HG03039 (cell line): ENCODE data around the gene CCDC92B.
"Not testable (repeated sequence)": the region's sequence is repeated elsewhere in the genome, so short reads cannot be mapped to it uniquely, and the experiment has no call there.

Source experiments
- ATAC-seq: cut with Tn5 transposase; IDR thresholded peaks from one replicate; pipeline ENCODE4 v1.9.1; 2021; ENCODE audit warnings: mild to moderate bottlenecking, moderate library complexity; ENCODE audit not compliant: unreplicated experiment

CCDC92B gene

DNA sequence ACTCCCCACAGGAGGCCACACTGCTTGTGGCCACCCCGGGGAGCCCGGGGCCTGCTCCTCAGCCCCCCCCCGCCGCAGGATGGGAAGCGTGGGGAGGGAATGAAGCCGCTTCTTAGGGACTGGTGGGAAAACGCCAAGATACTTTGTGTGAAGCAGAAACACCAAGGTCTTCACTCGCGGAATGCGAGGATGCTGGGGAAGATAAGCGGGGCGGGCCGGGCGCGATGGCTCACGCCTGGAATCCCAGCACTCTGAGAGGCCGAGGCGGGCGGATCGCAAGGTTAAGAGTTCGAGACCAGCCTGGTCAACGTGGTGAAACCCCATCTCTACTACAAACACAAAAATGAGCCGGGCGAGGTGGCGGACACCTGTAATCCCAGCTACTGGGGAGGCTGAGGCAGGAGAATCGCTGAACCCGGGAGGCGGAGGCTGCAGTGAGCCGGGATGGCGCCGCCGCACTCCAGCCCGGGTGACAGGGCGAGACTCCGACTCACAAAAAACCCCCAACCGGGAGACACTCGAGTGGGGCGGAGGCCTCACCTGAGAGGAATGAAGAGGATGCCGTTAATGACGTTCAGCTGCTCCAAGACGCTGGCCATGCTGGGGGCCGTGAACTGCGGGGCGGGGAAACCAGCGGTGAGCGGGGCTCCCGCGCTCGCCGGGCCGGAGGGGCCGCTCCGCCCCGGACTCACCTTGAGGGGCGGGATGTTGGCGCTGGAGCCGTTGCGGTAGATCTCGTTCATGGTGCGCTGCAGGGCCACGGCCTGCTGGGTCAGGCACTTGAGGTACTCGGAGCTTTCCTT, 58.2 kb downstream of the CCDC92B start:
- ATAC-seq: no peak

DNA sequence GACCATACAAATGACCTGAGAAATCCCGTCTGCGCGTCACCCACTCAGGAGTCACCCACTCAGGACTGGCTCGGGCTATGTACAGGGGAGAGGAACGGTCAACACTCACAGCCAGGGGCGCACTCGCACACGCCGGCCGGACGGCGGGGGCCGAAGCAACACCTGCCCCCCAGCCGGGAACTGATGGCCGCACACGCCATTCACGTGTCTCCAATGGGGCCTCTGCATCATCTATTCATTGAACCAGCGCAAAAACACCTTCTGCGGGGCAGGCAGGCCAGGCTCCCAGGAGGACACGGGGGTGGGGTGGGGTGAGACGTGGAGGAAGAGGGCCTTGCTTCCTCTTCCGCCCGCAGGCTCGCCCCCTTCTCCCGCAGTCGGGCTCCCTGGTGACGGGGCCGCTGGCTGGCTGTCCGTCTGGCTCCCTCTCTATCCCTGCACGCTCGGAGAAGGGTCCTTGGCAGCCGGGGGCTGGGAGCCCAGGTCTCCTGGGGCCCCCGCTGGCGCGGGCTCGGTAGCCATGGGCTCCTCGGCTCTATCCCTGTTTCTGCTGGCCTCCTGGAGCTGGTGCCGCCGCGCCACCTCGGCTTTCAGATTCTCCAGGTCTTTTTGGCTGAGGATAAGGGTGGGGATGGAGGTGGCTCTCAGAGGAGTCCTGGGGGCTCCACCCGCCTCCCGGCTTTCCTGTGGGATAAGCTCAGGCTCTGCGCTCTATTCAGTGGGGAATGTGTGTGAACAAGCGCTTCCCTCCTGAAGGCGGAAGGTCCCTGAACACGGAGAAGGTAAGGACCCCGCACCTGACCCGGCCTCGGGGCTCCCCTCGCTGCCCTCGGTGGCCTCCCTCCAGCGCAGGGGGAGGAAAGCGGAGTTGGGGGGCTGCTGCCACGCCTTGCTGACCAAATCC, 59.0 kb downstream of the CCDC92B start:
- no peak for ATAC-seq

DNA sequence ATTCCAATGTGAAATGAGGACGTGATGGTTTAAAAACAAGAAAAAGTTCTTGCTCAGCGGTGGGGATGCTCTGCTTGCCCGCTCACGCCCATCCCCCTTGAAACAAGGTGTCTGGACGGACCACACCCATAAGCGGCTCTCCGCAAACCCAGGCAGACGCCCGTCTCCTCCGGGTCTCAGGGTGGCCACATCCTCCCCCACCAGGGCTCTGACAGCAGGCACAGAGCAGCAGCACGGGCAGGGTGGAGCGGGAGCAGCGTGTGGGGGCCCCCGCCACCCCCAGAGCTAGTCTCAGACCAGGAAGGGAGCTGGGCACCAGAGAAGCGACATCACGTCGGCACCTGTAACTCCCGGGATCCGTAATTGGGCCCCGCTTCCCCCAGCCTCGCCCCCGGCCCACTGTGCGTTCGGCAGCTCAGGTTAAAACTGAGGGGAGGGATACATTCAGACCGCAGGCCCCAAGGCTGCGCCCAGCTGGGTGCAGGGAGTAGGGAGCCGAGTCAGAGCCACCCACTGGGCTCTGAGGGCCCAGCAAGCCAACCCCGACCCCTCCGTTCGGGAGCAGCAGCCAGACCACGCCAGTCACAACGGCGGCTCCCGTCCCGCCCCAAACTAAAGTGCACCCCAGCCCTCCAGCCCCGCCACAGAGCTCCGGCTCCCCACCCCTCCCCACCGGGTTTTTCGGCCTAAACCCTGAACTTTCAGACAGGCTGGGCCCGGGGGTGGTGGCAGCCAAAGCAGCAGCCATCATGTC, 59.9 kb downstream of the CCDC92B start:
- no peak for ATAC-seq

DNA sequence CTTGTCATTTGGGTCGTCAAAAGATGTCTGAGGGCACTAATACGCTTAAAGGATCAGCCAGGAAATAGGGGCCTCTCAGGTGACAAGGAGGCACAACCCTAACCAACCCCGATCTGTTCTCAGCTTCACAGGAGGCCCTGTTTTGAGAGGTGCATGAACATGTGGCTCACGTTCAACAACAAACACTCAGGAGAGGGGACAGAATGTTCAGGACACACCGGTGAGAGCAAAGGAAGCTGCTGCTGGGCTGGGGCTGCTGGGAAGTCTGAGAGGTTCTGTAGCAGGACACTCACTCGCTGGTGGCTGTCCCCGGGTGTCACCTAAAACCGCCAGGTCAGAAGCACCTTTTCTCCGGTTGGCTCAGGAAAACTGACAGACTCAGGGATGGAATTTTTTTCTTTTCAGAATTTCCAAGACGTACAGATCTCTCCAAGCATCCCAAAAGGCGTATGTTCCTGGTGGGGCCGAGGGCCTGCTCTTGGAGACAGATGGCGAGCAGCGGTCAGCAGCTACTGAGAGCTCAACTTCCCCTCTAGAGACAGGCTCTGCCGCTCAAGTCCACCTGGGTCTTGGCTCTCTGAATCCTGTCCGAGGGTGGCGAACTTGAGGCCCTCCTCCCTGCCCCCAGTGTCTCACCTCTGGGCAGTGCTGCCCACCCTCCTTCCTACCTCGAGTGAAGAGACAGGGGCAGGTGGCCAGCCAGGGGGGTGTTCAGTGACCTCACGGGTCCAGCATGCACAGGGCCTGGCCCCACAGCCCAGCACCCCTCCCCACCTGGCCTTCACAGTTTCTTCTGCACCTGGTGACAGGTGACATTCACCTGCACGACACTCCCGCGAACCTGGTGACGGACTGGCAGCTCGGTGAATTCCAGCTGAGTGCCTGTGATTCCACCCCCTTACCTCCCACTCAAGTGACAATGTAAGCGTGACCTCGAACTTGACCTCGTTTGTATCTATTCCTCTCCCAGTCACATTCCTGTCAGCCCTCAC, 60.8 kb downstream of the CCDC92B start:
- ATAC-seq: no peak

DNA sequence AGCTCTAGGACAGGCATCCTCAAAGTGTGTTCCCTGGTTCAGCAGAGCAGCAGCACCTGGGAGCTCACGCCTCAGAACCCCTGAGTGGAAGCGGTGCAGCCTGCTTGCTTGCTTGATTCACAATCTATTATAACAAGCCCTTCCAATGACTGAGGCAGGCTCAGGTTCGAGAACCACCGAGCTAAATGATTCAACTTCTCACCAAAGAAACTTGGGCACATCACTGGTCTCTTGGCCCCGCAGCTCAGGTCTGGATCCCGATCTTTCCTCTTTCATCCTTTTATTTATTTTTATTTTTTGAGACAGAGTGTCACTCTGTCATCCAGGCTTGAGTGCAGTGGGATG, 62.4 kb downstream of the CCDC92B start:
- no peak for ATAC-seq

DNA sequence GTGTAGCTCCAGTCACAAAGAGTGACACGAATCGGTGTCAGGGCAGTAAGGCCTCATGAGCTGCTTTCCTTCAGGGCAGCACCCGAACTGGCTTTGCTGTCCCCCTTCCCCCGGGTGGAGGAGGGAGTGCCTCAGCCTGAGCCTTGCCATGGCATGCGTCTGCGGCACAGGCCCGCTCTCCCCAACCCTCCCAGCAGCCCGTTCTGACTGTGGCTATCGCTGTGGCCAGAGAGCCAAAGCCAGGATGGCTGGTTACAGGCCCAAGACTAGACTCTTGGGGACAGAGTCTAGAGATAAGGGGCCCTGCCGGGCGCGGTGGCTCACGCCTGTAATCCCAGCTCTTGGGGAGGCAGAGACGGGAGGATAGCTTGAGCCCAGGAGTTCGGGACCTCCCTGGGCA, 63.8 kb downstream of the CCDC92B start:
- no peak for ATAC-seq

DNA sequence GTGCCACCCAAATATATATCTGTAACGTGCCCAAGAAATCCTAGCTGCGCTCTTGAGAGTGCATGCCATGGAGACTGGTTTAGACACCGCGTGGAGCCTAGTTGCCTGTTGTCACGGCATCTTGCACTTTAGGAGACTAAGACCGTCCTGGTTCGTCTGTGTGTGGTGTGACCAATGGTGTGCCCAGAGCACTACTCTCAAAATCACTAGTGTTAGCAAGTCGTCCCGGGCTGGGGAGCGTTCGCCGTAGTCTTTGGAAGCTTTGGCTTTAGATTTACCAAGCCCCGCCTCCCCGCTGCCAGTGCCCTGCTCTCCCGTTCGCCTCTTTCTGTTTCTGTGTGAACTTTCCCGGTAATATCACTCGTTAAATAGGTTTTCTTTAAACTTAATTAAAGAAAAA, 64.9 kb downstream of the CCDC92B start:
- ATAC-seq: no peak

DNA sequence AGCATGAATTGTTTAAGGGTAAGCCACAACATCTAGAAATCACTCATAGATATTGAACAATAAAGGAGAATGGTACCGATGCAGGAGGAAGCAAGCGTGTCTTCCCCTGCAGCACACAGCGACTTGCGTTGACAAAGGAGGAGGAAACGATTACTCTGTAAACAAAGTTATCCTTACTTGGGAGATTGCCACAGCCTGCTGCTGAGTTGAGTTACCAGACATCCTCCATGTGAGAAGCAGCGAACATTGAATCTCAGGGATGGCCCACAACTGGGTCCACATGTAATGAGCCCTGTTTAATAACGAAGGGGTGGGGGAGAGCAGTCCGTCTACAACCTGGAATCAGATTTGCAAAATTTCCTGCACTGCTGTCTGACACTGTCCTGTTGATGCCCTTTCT, 65.5 kb downstream of the CCDC92B start:
- no peak for ATAC-seq

DNA sequence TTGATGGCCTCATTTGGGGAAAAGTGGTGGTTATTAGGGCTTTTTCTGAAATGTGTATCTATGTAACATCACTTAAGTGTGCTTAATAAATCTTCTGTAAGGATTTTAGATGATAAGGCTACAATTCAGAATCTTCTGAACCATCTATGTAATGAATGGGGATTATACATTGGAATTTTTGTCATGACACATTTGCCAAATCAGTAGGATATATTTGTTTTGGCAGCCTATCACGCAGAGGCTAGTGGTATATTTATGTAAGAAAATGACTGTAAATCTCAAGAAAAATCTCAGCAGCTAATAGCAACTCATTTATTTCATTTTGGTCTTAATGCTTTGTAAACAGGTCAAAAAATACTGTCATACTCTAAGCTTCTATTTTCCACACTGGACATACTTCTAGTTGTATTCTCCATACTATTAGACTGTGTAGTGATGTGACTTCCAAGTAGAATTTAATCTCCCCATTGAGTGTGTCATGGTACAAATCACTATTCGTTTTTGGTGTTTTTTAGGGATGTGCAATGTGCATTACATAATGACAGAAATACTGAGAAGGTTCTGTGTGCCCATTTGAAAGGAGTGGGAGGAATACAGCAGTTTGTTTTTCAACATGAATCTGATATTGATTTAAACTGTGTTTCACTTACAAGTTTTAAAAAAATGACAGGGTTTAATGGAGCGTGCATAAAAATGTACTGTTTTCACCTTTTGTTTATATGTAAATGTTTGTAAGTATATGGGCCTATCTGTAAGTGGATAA, 67.1 kb downstream of the CCDC92B start:
- ATAC-seq: no peak

DNA sequence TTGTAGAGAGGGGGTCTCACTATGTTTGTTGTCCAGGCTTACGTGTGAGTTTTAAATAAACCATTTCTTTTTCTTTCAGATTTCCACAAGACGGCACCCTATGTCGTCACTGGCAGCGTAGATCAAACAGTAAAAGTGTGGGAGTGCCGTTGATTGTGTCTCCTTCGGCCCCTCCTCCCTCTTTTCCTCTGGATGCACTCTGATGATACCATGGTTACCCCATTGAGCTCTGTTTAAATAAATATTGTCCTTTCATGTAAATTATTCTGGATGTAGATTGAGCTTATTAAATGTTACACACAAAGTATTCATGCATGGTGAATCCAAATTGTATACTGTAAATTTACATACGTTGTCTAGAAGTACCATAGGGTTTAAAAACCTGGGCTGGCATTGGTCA, 67.8 kb downstream of the CCDC92B start:
- ATAC-seq: no peak

DNA sequence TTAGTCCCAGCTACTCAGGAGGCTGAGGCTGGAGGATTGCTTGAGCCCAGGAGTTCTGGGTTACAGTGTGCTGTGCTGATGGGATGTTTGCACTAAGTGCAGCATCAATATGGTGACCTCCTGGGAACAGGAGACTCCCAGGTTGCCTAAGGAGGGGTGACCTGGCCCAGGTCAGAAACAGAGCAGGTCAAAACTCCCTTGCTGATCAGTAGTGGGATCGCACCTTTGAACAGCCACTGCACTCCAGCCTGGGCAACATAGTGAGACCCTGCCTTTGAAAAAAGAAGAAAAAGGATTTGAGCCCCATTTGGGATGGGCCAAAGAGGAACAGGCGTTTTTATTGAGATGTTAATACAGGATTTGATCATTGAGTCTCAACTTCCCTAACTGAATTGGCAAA, 68.5 kb downstream of the CCDC92B start:
- no peak for ATAC-seq

DNA sequence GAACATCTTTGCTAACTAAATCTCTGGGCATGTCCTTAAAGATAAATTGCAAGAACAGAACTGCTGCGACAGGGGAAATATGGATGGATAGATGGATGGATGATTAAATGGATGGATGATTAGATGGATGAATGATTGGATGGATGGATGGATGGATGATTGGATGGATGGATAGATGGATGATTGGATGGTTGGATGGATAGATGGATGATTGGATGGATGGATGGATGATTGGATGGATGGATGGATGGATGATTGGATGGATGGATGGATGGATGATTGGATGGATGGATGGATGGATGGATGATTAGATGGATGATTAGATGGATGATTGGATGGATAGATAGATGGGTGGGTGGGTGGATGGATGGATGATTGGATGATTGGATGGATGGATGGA, 70.2 kb downstream of the CCDC92B start:
- ATAC-seq: not testable (repeated sequence)
